HCT116 (cell line): ENCODE data around the gene DENND5A. TPM values are rescaled to one million over a fixed set of nuclear protein-coding genes. Genes with fewer than 3 reads are reported as not detected.

Source experiments
- ATAC-seq: fragments of 200-7000 bp; cut with Tn5 transposase; 2 replicates; pipeline ENCODE4 v1.9.1; 2020; ENCODE audit warnings: mild to moderate bottlenecking, moderate library complexity
- BruUV-seq: library from RNA; stranded (reverse); fragments of 400-500 nt; replicated peaks from 2 replicates; lab custom pipeline; 2021; lab: Mats Ljungman, UMichigan
- CTCF ChIA-PET: fragments of 300-600 bp; sonication (Branson Sonifier 250); formaldehyde crosslinking; loops from one replicate; lab custom pipeline; 2021; ENCODE audit warnings: antibody characterized with exemption; lab: Charles Lee
- POLR2A ChIA-PET: fragments of 300-600, 350-600 bp; sonication (Branson Sonifier 250); formaldehyde crosslinking; loops from one replicate; lab custom pipeline; 2021; ENCODE audit warnings: antibody characterized with exemption; lab: Charles Lee
- RAD21 ChIA-PET, 2 experiments: fragments of 300-600 bp; sonication (Branson Sonifier 250); formaldehyde crosslinking; loops; one replicate each; lab custom pipeline; 2023; ENCODE audit warnings: low total read pairs in 2 of 2; ENCODE audit not compliant: uncharacterized antibody in 2 of 2, unreplicated experiment in 2 of 2, low non-redundant PET in 1 of 2; lab: Charles Lee
- DNase-seq: peaks from one replicate; pipeline ENCODE4 v3.0.0-alpha.2; 2010; ENCODE audit warnings: low read depth, low spot score
- H2AFZ ChIP-seq: fragments of 200-600 bp; shearing (Covaris generic), sonication (generic); 2 replicates; pipeline ENCODE4 v1.6.1; 2017; ENCODE audit warnings: low read depth, mixed run types, mixed read lengths, antibody characterized with exemption, low read length; ENCODE audit not compliant: poor library complexity, severe bottlenecking
- H3K27ac ChIP-seq: 2 replicates; pipeline ENCODE4 v1.5.1; 2012; ENCODE audit warnings: low read depth, low read length
- H3K27me3 ChIP-seq: fragments of 200-600 bp; sonication (generic); 2 replicates; pipeline ENCODE4 v1.6.1; 2016; ENCODE audit warnings: mixed run types, low read length, mixed read lengths; ENCODE audit not compliant: insufficient read depth
- H3K36me3 ChIP-seq, 2 experiments: fragments of 200-500 bp in 1 of 2; fragments of 200-600 bp in 1 of 2; sonication (Bioruptor generic) in 1 of 2; sonication (generic) in 1 of 2; 2 replicates each; pipeline versions ENCODE4 v1.5.1 to v1.6.1; 2014 to 2016; ENCODE audit warnings: low read length in 2 of 2, inconsistent platforms in 1 of 2, mixed read lengths in 1 of 2, mixed run types in 1 of 2; ENCODE audit not compliant: insufficient read depth in 2 of 2, control insufficient read depth in 1 of 2
- H3K4me1 ChIP-seq, 2 experiments: fragments of 200-600 bp in 1 of 2; sonication (generic) in 1 of 2; 2 replicates each; pipeline versions ENCODE4 v1.5.1 to v1.6.1; 2012 to 2017; ENCODE audit warnings: low read length in 2 of 2, inconsistent platforms in 1 of 2, mild to moderate bottlenecking in 1 of 2, mixed read lengths in 1 of 2, mixed run types in 1 of 2, moderate library complexity in 1 of 2; ENCODE audit not compliant: insufficient read depth in 2 of 2, control insufficient read depth in 1 of 2
- H3K4me2 ChIP-seq: fragments of 200-600 bp; sonication (generic); 2 replicates; pipeline ENCODE4 v1.6.1; 2017; ENCODE audit warnings: mixed run types, low read length, mixed read lengths
- H3K4me3 ChIP-seq, 2 experiments: fragments of 200-600 bp in 1 of 2; sonication (generic) in 1 of 2; replicated peaks in 1 of 2; 2 replicates each; pipeline ENCODE4 v1.5.1; 2011 to 2016; ENCODE audit warnings: low read length in 2 of 2, control low read depth in 1 of 2, low read depth in 1 of 2, mild to moderate bottlenecking in 1 of 2, mixed read lengths in 1 of 2, mixed run types in 1 of 2
- H3K79me2 ChIP-seq: fragments of 200-600 bp; sonication (generic); 2 replicates; pipeline ENCODE4 v1.6.1; 2017; ENCODE audit warnings: mild to moderate bottlenecking, mixed run types, low read length, moderate library complexity, mixed read lengths; ENCODE audit not compliant: insufficient read depth
- H3K9ac ChIP-seq: fragments of 200-600 bp; sonication (generic); 2 replicates; pipeline ENCODE4 v1.6.1; 2016; ENCODE audit warnings: low read length, mixed read lengths
- H3K9me2 ChIP-seq: fragments of 200-600 bp; sonication (generic), shearing (Covaris generic); 2 replicates; pipeline ENCODE4 v1.6.1; 2017; ENCODE audit warnings: mixed run types, mild to moderate bottlenecking, moderate library complexity; ENCODE audit not compliant: insufficient read depth
- H3K9me3 ChIP-seq, 2 experiments: fragments of 200-500 bp in 1 of 2; fragments of 200-600 bp in 1 of 2; sonication (Bioruptor generic) in 1 of 2; sonication (generic) in 1 of 2; 2 replicates each; pipeline ENCODE4 v1.6.1; 2014 to 2017; ENCODE audit warnings: low read length in 2 of 2, mixed read lengths in 2 of 2, inconsistent platforms in 1 of 2, low read depth in 1 of 2, mild to moderate bottlenecking in 1 of 2, mixed run types in 1 of 2, moderate library complexity in 1 of 2; ENCODE audit not compliant: control insufficient read depth in 1 of 2, insufficient read depth in 1 of 2
- H4K20me1 ChIP-seq: fragments of 200-600 bp; sonication (generic), shearing (Covaris generic); 2 replicates; pipeline ENCODE4 v1.6.1; 2017; ENCODE audit warnings: mixed run types, mild to moderate bottlenecking, moderate library complexity; ENCODE audit not compliant: insufficient read depth
- CEBPB ChIP-seq: IDR thresholded peaks from 2 replicates; pipeline ENCODE4 v1.6.1; 2012; ENCODE audit warnings: low read depth
- ELF1 ChIP-seq: IDR thresholded peaks from 2 replicates; pipeline ENCODE4 v1.6.1; 2012; ENCODE audit warnings: low read depth, borderline replicate concordance
- EZH2phosphoT487 ChIP-seq: fragments of 200-600 bp; IDR thresholded peaks from 2 replicates; pipeline ENCODE4 v1.6.1; 2018; ENCODE audit warnings: antibody characterized with exemption, borderline replicate concordance
- POLR2A ChIP-seq: IDR thresholded peaks from 2 replicates; pipeline ENCODE4 v1.7.0; 2011; ENCODE audit warnings: borderline replicate concordance; ENCODE audit not compliant: insufficient read depth, insufficient read length; ENCODE audit errors: extremely low read depth
- REST ChIP-seq: IDR thresholded peaks from 2 replicates; pipeline ENCODE4 v1.6.1; 2012; ENCODE audit warnings: low read depth
- SRF ChIP-seq: IDR thresholded peaks from 2 replicates; pipeline ENCODE4 v1.6.1; 2012; ENCODE audit warnings: low read depth
- ZFX ChIP-seq: fragments of 450-650 bp; IDR thresholded peaks from 2 replicates; pipeline ENCODE4 v1.6.1; 2017
- ZNF274 ChIP-seq: fragments of 200-500 bp; sonication (Bioruptor generic); IDR thresholded peaks from 2 replicates; pipeline ENCODE4 v1.6.1; 2014; ENCODE audit warnings: mild to moderate bottlenecking, low read depth, low read length, inconsistent platforms
- intact Hi-C: fragments of 100-400 bp; cut with micrococcal nuclease; formaldehyde crosslinking; loops from 2 replicates; pipeline ENCODE4 v1.10.0; 2022
- total RNA-seq: library from RNA; stranded (reverse); gene quantifications from one replicate; pipeline ENCODE4 v1.2.1, GENCODE V29; 2021; ENCODE audit not compliant: unreplicated experiment

The DENND5A gene
- total RNA-seq, 1 experiment from 2014 or later = 48.6 TPM

DNA sequence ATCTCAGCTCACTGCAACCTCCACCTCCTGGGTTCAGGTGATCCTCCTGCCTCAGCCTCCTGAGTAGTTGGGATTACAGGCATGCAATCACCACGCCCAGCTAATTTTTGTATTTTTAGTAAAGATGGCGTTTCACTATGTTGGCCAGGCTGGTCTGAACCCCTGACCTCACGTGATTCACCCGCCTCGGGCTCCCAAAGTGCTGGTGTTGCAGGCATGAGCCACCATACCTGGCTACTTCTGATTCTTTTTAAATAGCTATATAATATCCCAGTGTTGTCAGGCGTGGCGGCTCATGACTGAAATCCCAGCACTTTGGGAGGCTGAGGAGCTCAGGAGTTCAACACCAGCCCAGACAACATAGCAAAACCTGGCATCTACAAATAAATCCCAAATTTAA is 28.5 kb upstream of the DENND5A start:
- POLR2A ChIA-PET = no interaction called here
- intact Hi-C loops = no loop called here

More for the DNA sequence above, 28.5 kb upstream of the DENND5A start:
- Histone ChIP-seq H3K9ac (no peak overlapping the region), H2AFZ (no peak overlapping the region), H3K4me1 (no peaks in the 10 kb centered on the region; a peak in 1 of 4 replicates), H3K4me3 (no peak overlapping the region), H4K20me1 (no peaks in the 10 kb centered on the region; the same call in 1 of the 2 replicates), H3K9me3 (no peaks in the 10 kb centered on the region), H3K79me2 (peaks cover 26% of the 10 kb centered on the region), H3K36me3 (peaks cover 0 to 2% of the 10 kb centered on the region in 2 experiments; a peak in 1 of 4 replicates), H3K4me2 (no peak overlapping the region), H3K27ac (no peak overlapping the region), H3K9me2 (no peaks in the 10 kb centered on the region), H3K27me3 (no peaks in the 10 kb centered on the region)
- TF ChIP-seq ELF1 (no peak), SRF (no peak), EZH2phosphoT487 (no peak), POLR2A (no peak), ZFX (no peak), ZNF274 (no peak), REST (no peak), CEBPB (no peak)
- DNase-seq (no peak), ATAC-seq (no peak)
- CTCF ChIA-PET = no interaction called here
- no TSS peak for BruUV-seq
- RAD21 ChIA-PET = no interaction called here
